Measurements from ENCODE around the gene SYT14.

SYT14 gene

DNA sequence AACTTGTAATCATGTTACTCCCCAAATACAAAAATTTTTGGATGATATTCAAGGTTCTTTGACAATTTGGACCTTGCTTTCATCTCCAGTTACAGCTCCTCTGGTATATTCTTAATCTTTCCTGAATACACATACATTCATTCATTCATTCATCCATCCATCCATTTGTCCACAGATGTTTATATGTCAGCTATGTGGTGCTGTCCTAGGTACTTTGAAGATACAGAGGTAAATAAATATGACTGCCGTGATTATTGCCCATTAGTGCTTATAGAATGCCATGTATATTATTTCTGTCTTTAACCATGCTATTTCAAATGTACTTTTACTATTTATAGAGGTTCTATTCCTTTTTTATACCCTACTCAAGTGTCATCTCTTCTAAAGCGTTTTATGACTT lies 72.1 kb downstream of the SYT14 start:
- TF ChIP-seq, protein P1, sequence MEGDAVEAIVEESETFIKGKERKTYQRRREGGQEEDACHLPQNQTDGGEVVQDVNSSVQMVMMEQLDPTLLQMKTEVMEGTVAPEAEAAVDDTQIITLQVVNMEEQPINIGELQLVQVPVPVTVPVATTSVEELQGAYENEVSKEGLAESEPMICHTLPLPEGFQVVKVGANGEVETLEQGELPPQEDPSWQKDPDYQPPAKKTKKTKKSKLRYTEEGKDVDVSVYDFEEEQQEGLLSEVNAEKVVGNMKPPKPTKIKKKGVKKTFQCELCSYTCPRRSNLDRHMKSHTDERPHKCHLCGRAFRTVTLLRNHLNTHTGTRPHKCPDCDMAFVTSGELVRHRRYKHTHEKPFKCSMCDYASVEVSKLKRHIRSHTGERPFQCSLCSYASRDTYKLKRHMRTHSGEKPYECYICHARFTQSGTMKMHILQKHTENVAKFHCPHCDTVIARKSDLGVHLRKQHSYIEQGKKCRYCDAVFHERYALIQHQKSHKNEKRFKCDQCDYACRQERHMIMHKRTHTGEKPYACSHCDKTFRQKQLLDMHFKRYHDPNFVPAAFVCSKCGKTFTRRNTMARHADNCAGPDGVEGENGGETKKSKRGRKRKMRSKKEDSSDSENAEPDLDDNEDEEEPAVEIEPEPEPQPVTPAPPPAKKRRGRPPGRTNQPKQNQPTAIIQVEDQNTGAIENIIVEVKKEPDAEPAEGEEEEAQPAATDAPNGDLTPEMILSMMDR (IDR thresholded peaks at IDR 0.05; ENCODE audit: extremely low read depth, insufficient read depth, missing control alignments): no peak
- no peak for DNase-seq (ENCODE audit: low spot score)

DNA sequence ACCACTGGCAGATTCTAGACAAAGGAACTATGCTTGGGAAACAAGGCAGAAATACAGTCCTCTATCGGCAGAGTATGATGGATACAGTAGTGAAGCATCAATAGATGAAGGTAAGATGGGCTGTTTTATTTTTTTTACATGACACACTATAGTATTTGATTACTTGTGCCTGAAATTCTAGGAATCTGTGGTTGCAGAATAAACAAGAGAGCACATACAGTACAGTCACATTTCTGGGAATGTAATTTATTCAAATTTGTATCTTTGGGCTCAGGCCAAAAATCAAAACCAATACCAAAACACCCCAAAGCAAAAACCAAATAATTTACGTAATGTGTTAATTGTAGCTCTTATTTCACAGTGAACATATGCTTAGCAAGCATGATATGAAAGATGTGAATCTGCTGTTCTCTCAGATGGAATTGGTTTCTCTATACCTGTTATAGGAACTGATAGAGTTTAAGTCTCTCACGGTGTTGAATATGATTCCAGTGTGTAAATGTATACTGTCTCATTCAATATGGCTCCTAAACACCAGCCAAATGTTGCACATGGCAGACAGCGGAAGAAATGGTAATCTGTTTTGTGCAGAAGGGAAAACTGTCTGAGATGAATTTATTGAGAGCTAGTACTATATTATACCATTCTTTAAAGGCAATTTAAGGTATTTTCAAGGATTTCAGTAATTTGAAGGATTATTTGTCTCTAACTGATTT lies 83.3 kb downstream of the SYT14 start:
- TF ChIP-seq, protein P1 (IDR thresholded peaks at IDR 0.05; ENCODE audit: extremely low read depth, insufficient read depth, missing control alignments): no peak
- no peak for DNase-seq (ENCODE audit: low spot score)
- in situ Hi-C loops (cut with MboI; ENCODE audit: low pct_unique_long_range_greater_than_20kb, low sequenced_read_pairs, unreplicated experiment): no loop called here

More for the DNA sequence above, 72.1 kb downstream of the SYT14 start:
- in situ Hi-C loops (cut with MboI; ENCODE audit: low pct_unique_long_range_greater_than_20kb, low sequenced_read_pairs, unreplicated experiment): no loop called here

DNA sequence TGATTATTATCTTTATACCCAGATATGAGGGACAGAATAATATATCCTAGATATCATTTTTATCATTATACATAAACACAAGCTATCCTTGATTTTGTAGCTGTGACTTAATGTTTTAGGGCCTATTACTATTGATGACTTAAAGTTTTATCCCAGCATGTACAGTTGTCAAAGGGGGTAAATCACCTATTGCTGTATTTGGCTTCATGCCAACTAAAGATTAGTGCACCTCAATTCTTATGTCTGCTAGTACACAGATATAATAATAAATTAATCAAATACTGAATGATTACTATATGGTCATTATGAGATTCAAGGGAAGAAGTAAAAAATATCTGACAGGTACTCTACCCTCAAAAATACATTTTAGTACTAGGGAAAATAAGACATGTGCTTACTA lies 84.0 kb downstream of the SYT14 start:
- in situ Hi-C loops (cut with MboI; ENCODE audit: low pct_unique_long_range_greater_than_20kb, low sequenced_read_pairs, unreplicated experiment): no loop called here
- DNase-seq (ENCODE audit: low spot score): no peak
- TF ChIP-seq, protein P1 (IDR thresholded peaks at IDR 0.05; ENCODE audit: extremely low read depth, insufficient read depth, missing control alignments): no peak

DNA sequence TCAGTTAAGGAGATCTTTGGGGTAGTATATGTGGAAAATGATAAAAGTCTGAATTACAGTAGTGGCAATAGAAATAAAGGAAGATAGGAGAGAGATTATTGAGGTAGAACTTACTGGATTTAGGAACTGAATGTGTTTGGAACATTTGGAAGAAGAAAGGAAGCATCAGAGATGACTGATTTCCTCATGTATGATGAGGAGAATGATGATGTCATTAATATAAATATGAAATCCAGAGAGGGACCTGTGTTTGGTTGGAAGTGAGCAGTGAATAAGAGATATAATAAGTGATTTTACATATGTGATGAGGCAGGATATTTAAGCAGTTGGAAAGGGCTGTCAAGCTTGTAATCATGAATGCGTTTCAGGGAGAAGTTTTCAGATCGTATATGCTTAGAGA lies 86.3 kb downstream of the SYT14 start:
- in situ Hi-C loops (cut with MboI; ENCODE audit: low pct_unique_long_range_greater_than_20kb, low sequenced_read_pairs, unreplicated experiment): no loop called here
- DNase-seq (ENCODE audit: low spot score): no peak
- TF ChIP-seq, protein P1 (IDR thresholded peaks at IDR 0.05; ENCODE audit: extremely low read depth, insufficient read depth, missing control alignments): no peak

DNA sequence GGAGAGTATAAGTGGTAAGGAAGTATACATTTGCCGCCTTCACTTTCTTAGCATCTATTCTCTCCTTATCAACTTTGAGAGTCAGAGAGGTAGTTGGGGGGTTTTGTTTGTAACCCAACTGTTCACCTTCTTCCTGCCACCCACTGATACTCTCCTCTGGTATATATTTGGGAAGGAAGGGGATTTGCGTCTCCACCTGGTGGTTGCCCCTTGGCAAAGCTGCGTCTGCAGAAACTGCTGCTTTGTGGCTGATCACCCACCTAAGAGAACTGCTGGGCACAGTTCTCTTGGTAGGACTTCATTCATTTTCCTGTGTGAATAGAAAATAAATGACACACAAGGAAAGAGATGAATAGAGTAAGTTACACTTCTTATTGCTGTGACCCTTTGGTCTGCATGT lies 87.0 kb downstream of the SYT14 start:
- no peak for DNase-seq (ENCODE audit: low spot score)
- in situ Hi-C loops (cut with MboI; ENCODE audit: low pct_unique_long_range_greater_than_20kb, low sequenced_read_pairs, unreplicated experiment): no loop called here
- TF ChIP-seq, protein P1 (IDR thresholded peaks at IDR 0.05; ENCODE audit: extremely low read depth, insufficient read depth, missing control alignments): no peak

DNA sequence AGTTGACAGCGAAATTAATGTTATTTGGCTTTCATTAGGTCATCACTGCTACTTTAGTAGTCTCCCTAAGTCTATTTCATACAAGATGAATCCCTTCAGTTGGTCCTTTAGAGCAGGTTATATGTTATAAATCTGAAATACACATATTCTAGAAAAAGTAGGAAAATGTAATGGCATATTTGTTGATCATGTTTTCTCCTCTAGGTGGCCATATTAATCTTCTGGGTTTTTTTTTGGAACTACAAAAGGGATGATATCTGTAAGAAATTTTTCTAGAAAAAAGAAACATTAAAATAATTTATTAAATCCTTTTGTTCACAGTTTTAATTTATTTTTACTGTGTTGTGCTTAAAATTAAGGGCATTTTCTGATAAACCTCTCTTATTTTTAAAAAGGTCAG lies 87.9 kb downstream of the SYT14 start:
- no peak for DNase-seq (ENCODE audit: low spot score)
- TF ChIP-seq, protein P1 (IDR thresholded peaks at IDR 0.05; ENCODE audit: extremely low read depth, insufficient read depth, missing control alignments): no peak
- in situ Hi-C loops (cut with MboI; ENCODE audit: low pct_unique_long_range_greater_than_20kb, low sequenced_read_pairs, unreplicated experiment): no loop called here
